Activated T-cell treated with anti-CD3 and anti-CD28 coated beads for 24 hours (primary cell): Measurements from ENCODE around the gene IL3RA.

Experiments
- DNase-seq: peaks from one replicate; pipeline ENCODE4 v3.0.0-alpha.2; 2020; ENCODE audit warnings: low read depth

The IL3RA gene

GRCh38 chrX:1385253-1386223 lies 49.0 kb downstream of the IL3RA start:
- no peak for DNase-seq

DNA sequence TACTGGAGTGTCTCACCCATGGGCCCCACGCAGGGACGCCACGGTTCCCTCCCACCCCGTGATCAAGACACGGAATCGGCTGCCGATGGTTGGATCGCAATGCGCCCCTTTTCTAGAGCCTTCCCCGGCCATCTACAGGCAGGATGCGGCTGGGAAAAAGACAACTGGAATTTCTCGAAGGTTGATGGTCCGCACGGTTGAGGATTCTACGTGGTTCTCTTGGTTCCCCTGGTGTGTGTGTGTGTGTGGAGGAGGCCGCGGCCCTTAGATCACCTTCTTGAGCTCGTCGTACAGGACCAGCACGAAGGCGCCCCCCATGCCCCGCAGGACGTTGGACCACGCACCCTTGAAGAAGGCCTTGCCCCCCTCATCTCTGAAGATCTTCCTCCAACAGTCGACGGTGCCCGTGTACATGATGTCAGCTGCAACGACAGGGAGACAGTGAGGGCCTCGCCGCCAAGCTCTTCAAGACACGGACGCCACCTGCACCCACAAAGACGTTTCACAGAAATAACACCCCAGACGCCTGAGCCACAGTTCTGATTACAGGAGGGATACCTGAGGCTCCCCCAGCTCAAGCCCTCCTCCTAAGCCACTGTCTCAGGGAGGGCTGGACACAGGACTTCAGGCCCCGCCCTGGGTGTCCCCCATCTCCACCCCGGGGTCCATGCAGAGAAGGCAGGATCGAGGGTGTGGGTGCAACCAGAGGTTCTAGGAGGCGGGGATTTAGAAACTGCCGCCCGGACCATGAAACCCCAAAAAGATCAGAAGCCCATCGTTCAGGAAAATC lies 49.9 kb downstream of the IL3RA start:
- no peak for DNase-seq

DNA sequence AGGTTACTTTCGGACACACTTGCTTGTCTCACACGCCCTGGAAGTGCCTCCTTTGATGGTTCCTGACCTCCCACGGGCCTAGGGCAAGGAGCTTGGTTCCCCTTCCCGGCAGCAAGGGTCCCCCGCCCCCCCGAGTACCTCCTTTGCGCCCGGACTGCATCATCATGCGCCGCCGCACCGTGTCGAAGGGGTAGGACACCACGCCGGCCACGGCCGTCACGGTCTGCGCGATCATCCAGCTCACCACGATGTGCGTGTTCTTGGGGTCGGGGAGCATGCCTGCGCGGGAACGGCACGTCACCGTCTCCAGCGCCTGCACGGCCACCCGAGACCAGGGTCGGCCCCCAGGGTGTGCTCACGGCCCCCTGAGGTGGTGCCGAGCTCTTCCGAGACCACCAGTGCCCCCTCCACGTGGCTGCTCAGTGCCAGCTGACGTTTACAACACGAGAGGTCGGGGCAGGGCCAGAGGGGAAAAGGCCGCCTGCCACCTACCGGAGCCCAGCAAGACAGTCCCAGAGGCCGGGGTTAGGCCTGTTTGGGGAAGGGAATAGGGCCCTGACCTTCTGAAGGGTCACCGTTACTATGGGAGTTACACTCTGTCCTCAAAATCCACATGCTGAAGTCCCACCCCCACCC lies 50.7 kb downstream of the IL3RA start:
- DNase-seq = no peak

- no peak for DNase-seq
These were observed 52.1 kb downstream of the IL3RA start for GRCh38 chrX:1388651-1389050.

DNA sequence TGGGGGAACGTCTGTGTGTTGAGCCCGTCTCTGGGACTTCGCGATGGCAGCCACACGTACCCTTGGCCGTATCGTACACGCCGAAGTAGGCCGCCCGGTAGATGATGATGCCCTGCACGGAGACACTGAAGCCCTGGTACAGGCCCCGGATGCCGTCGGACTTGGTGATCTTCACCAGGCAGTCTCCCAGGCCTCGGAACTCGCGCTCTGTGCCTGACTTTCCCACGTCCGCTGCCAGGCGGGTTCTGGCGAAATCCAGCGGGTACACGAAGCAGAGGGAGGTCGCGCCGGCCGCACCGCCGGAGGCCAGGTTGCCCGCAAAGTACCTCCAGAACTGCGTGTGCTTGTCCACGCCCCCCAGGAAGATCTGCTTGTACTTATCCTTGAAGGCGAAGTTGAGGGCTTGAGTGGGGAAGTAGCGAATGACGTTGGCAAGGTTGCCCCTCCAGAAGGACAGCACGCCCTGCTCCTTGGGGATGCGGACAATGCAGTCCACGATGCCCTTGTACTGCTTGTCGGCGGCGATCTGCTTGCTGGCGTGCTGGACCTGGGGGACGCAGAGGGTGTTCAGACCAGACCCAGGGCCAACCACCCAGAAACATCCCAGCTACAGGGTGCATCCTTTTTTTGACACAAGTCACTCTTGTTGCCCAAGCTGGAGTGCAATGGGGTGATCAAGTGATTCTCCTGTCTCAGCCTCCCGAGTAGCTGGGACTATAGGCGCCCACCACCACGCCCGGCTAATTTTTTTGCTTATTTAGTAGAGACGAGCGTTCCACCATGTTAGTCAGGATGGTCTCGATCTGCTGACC lies 52.8 kb downstream of the IL3RA start:
- no peak for DNase-seq

DNA sequence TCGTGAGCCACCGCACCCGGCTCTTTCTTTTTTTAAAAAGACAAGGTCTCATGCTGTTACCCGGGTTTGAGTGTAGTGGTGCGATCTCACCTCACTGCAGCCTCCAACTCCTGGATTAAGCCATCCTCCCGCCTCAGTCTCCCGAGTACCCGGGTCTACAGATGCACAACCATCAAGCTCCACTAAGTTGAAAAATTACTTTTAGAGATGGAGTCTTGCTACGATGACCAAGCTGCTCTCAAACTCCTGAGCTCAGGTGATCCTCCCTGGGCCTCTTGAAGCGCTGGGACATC lies 53.4 kb downstream of the IL3RA start:
- no peak for DNase-seq

- no peak for DNase-seq
These were observed 54.2 kb downstream of the IL3RA start for GRCh38 chrX:1390621-1391369.

GRCh38 chrX:1391370-1391706 lies 54.8 kb downstream of the IL3RA start:
- peak; percentile 92 for DNase-seq

GRCh38 chrX:1391707-1392375 lies 55.3 kb downstream of the IL3RA start, which contains the start of gene SLC25A6:
TSS of gene SLC25A6 (minus strand) at chrX:1392113. CDS start at chrX:1392009, 104 bp downstream.
- DNase-seq = peak; percentile 99

- peak; percentile 37 for DNase-seq
These were observed 55.9 kb downstream of the IL3RA start for GRCh38 chrX:1392376-1393068.

- no peak for DNase-seq
These were observed 57.5 kb downstream of the IL3RA start for GRCh38 chrX:1393871-1394615.

DNA sequence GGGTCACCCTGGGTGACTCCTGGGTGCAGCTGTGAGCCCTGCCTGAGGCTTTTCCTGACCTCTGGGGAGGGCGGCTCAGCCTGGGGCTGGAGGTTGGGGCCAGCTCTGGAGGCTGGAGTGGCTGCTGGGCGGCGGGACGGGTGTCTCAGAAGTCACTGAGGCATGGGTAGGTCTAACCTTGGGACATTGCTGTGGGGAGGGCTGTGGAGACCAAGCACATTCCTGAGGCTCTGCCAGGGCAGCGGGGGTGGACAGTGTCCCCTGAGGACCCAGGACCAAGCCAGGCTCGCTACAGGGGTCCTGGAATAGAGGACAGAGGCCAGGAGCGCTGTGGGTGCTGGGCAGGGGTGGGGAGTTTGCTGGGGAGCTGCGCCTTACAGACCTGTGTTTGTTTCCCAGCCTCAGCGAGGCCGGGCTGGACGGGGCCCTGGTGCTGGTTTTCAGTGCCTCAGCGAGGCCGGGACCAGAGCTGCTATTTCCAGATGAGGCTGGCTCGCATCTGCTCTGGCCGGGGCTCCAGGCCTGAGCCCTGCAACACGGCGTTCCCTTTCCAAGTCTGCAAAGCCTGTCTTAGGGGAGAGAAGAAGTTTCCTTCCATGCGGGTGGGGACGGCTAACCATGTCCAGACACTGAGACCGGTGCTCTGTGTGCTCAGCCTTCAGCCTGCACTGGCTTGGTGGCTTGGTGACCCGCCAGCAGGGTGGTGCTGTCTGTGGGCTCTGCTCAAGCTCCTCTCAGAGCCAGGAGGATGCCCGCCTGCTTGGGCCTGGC lies 58.3 kb downstream of the IL3RA start:
- DNase-seq = no peak

DNA sequence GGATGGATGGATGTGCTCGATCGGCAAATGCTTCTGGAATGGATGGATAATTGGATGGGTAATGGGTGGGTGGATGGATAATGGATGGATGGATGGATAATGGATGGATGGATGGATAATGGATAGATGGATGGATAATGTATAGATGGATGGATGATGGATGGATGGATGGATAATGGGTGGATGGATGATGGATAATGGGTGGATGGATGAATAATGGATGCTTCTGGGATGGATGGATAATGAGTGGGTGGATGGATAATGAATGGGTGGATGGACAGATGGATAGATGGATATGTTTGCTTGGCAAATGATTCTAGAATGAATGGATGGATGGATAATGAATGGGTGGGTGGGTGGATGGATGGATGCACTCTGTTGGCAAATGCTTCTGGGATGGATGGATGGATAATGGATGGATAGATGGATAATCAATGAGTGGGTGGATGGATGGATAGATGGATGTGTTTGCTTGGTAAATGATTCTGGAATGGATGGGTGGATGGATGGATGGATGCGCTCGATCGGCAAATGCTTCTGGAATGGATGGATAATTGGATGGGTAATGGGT lies 59.1 kb downstream of the IL3RA start:
- no peak for DNase-seq

GRCh38 chrX:1397001-1397400 lies 60.4 kb downstream of the IL3RA start:
- no peak for DNase-seq

GRCh38 chrX:1397441-1398270 lies 61.1 kb downstream of the IL3RA start:
- no peak for DNase-seq

- DNase-seq = no peak
These were observed 62.1 kb downstream of the IL3RA start for GRCh38 chrX:1398431-1399340.
